Left lung (tissue), 14 donors: ENCODE results near the gene DCTN3. TPM values are rescaled to one million over a fixed set of nuclear protein-coding genes. Genes with fewer than 3 reads are reported as not detected.

Source experiments
- ATAC-seq: fragments of 200-7000 bp; cut with Tn5 transposase; one replicate; pipeline ENCODE4 v1.9.1; 2020; ENCODE audit warnings: moderate library complexity
- DNase-seq, 4 donors: peaks; one replicate each; pipeline ENCODE4 v3.0.0-alpha.2; 2013 to 2020
- H3K27ac ChIP-seq, 2 donors: fragments of 200-600 bp; sonication (generic) in 1 of 2; one replicate each; pipeline versions ENCODE4 v1.5.0 to v1.8.0; 2020 to 2021
- H3K27me3 ChIP-seq, 2 donors: fragments of 200-600 bp; sonication (generic) in 1 of 2; one replicate each; pipeline versions ENCODE4 v1.5.0 to v1.8.0; 2020 to 2021
- H3K36me3 ChIP-seq, 2 donors: fragments of 200-600 bp; sonication (generic) in 1 of 2; one replicate each; pipeline versions ENCODE4 v1.5.0 to v1.8.0; 2020 to 2021
- H3K4me1 ChIP-seq, 2 donors: fragments of 200-600 bp; one replicate each; pipeline ENCODE4 v1.8.0; 2021
- H3K4me3 ChIP-seq, 2 donors: fragments of 200-600 bp; sonication (generic) in 1 of 2; one replicate each; pipeline versions ENCODE4 v1.5.0 to v1.8.0; 2020 to 2021; ENCODE audit warnings: mild to moderate bottlenecking in 1 of 2
- H3K9me3 ChIP-seq, 2 donors: fragments of 200-600 bp; sonication (generic) in 1 of 2; one replicate each; pipeline versions ENCODE4 v1.5.0 to v1.8.0; 2020 to 2021
- CTCF ChIP-seq, 2 donors: fragments of 200-600 bp; sonication (generic) in 1 of 2; IDR thresholded peaks; one replicate each; pipeline versions ENCODE4 v1.5.0 to v1.8.0; 2021; ENCODE audit warnings: antibody characterized with exemption in 2 of 2
- intact Hi-C, 2 donors: fragments of 100-400 bp; cut with DNase I; formaldehyde crosslinking; loops; one replicate each; pipeline versions ENCODE4 v1.11.2 to v1.14.2; 2022
- long read RNA-seq, 12 donors: library from polyadenylated mRNA in 2 of 12; unstranded in 2 of 12; transcript quantifications; one replicate each; pipeline ENCODE4 v2.0.0 and lab custom pipeline, GENCODE V29; 2019 to 2026
- polyA plus RNA-seq, 6 donors: library from polyadenylated mRNA; unstranded; fragments of 120-200 nt; gene quantifications; one replicate each; pipeline ENCODE4 v1.2.1, GENCODE V29; 2013; ENCODE audit not compliant: insufficient read length in 6 of 6
- total RNA-seq, 2 donors: library from RNA; stranded (reverse); fragmentation: NEBNext Ultra II Directional; extraction: Animal tissue kit (Norgen Biotek cat#: 25700); gene quantifications; one replicate each; pipeline ENCODE4 v1.2.1, GENCODE V29; 2021
- donor health status: DM: no; HTN: yes; CAD: no.
- donor health status: DM: no; HTN: no; CAD: no.

DCTN3 gene
- total RNA-seq (10 to 100 TPM; 69.8 to 70.4 TPM), polyA plus RNA-seq (100 to 1,000 TPM in 1 of 6 donors, 10 to 100 TPM in 5; 88.6 to 111 (median 93.9) TPM)
- long read RNA-seq, donor 1, transcript DCTN3-201 (7 exons, 808 nt) = major isoform, 90 of 133 reads
- long read RNA-seq, donor 1, transcript DCTN3-208 (3 exons, 688 nt) = minor isoform, 6 of 133 reads
- long read RNA-seq, donor 1, partial matches to known transcripts = 23 of 133 reads
- long read RNA-seq, donor 1, other reads (novel, unspliced or antisense) = 5 of 133 reads
- long read RNA-seq, donor 2, transcript DCTN3-208 (3 exons, 688 nt) = minor isoform, 6 of 81 reads
- long read RNA-seq, donor 2, transcript DCTN3-210 (2 exons, 3,023 nt) = minor isoform, 6 of 81 reads
- long read RNA-seq, donor 2, transcript DCTN3-201 (7 exons, 808 nt) = major isoform, 56 of 81 reads
- long read RNA-seq, donor 2, partial matches to known transcripts = 8 of 81 reads
- long read RNA-seq, donor 2, other reads (novel, unspliced or antisense) = 0 of 81 reads
- long read RNA-seq, donor 3, transcript DCTN3-201 (7 exons, 808 nt) = major isoform, 61 of 73 reads
- long read RNA-seq, donor 3, partial matches to known transcripts = 7 of 73 reads
- long read RNA-seq, donor 3, other reads (novel, unspliced or antisense) = 0 of 73 reads
- long read RNA-seq, donor 4, transcript DCTN3-201 (7 exons, 808 nt) = major isoform, 80 of 83 reads
- long read RNA-seq, donor 4, partial matches to known transcripts = 0 of 83 reads
- long read RNA-seq, donor 4, other reads (novel, unspliced or antisense) = 2 of 83 reads
- long read RNA-seq, donor 5, transcript DCTN3-208 (3 exons, 688 nt) = minor isoform, 6 of 100 reads
- long read RNA-seq, donor 5, transcript DCTN3-201 (7 exons, 808 nt) = major isoform, 63 of 100 reads
- long read RNA-seq, donor 5, partial matches to known transcripts = 22 of 100 reads
- long read RNA-seq, donor 5, other reads (novel, unspliced or antisense) = 0 of 100 reads
- long read RNA-seq, donor 6, transcript DCTN3-201 (7 exons, 808 nt) = major isoform, 65 of 93 reads
- long read RNA-seq, donor 6, transcript DCTN3-204 (5 exons, 951 nt) = minor isoform, 7 of 93 reads
- long read RNA-seq, donor 6, partial matches to known transcripts = 12 of 93 reads
- long read RNA-seq, donor 6, other reads (novel, unspliced or antisense) = 0 of 93 reads
- long read RNA-seq, donor 7, transcript DCTN3-201 (7 exons, 808 nt) = major isoform, 33 of 38 reads
- long read RNA-seq, donor 7, partial matches to known transcripts = 0 of 38 reads
- long read RNA-seq, donor 7, other reads (novel, unspliced or antisense) = 0 of 38 reads
- long read RNA-seq, donor 8, transcript DCTN3-208 (3 exons, 688 nt) = minor isoform, 5 of 57 reads
- long read RNA-seq, donor 8, transcript DCTN3-201 (7 exons, 808 nt) = major isoform, 43 of 57 reads
- long read RNA-seq, donor 8, partial matches to known transcripts = 6 of 57 reads
- long read RNA-seq, donor 8, other reads (novel, unspliced or antisense) = 0 of 57 reads
- long read RNA-seq, donor 9, partial matches to known transcripts = 0 of 1 reads
- long read RNA-seq, donor 9, other reads (novel, unspliced or antisense) = 0 of 1 reads
- long read RNA-seq, donor 10, transcript DCTN3-201 (7 exons, 808 nt) = major isoform, 75 of 78 reads
- long read RNA-seq, donor 10, partial matches to known transcripts = 0 of 78 reads
- long read RNA-seq, donor 10, other reads (novel, unspliced or antisense) = 2 of 78 reads
- long read RNA-seq, donor 11, transcript DCTN3-201 (7 exons, 808 nt) = major isoform, 110 of 192 reads
- long read RNA-seq, donor 11, transcript DCTN3-205 (6 exons, 773 nt) = minor isoform, 12 of 192 reads
- long read RNA-seq, donor 11, transcript DCTN3-203 (3 exons, 482 nt) = minor isoform, 11 of 192 reads
- long read RNA-seq, donor 11, transcript DCTN3-208 (3 exons, 688 nt) = minor isoform, 12 of 192 reads
- long read RNA-seq, donor 11, partial matches to known transcripts = 32 of 192 reads
- long read RNA-seq, donor 11, other reads (novel, unspliced or antisense) = 0 of 192 reads
- long read RNA-seq, donor 12, transcript DCTN3-201 (7 exons, 808 nt) = major isoform, 47 of 61 reads
- long read RNA-seq, donor 12, partial matches to known transcripts = 7 of 61 reads
- long read RNA-seq, donor 12, other reads (novel, unspliced or antisense) = 0 of 61 reads

DNA sequence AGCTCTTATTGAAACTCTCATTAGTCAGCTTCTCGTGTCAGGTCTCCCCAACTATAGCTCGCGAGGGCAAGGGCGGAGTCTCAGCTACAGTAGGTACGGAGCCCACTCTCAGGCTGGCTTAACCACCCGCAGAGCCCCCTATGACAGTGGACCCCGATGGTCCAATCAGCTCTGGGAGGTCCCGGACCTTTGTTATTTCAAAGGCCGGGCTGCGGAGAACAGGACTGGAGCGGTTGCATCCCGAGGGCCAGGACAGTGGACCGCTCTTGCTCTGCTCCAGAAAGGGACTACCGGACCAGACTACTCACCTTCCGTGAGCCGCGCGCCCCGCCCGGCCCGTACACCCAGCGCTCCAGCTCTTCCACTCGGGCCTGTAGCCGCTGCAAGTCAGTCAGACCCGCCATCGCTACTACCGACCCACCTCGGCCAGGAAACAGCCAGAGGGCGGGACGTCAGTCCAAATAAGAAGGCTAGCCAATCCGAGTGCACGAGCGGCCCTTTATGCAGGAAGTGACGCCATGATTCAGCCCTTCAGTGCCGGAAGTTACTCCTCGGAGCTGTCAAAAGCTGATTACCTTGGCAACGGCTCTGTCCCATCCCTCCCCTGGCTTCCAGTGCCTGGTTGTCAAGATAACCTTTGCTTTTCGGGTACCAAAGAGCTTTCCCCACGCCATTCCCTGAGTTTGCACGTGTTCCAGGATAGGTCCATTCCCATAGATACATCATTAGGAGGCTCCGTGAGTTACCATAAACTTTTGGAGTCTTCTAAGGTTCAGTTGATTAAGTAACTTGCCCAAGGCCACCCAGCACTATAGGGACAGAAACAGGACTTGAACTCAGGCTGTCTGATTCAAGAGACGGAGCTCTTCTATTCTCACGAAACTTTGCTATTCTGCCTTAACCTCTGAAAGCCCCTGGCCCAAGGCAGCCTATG is at the start of gene DCTN3:
DCTN3 (minus strand) TSS at position 435 of the 934 bp plus-strand sequence; CDS start at position 404, 31 bp downstream.
- DNase-seq (peak; percentile 89 to 95 (median 93)), ATAC-seq (peak; percentile 99)
- TF ChIP-seq CTCF (IDR thresholded peaks at IDR 0.05) = no peak
- peaks cover 33 to 39% of the 10 kb centered on the region in 2 donors for H3K27me3 ChIP-seq
- H3K36me3 ChIP-seq = peaks cover 0 to 32% of the 10 kb centered on the region in 2 donors
- H3K4me3 ChIP-seq = peak within 1 kb of the TSS; percentile 91 to 93
- H3K4me1 ChIP-seq = peaks cover 5 to 27% of the 10 kb centered on the region in 2 donors
- H3K9me3 ChIP-seq = no peaks in the 10 kb centered on the region
- peak within 1 kb of the TSS in 1 of 2 donors; percentile 43 for H3K27ac ChIP-seq
- intact Hi-C loops = no loop called here

- DNase-seq = peak; percentile 92 to 98 (median 96)
- TF ChIP-seq CTCF (IDR thresholded peaks at IDR 0.05) = no peak
- H3K27ac ChIP-seq = peak overlapping the region; percentile 94 to 98
- ATAC-seq = peak; percentile 92
- H3K9me3 ChIP-seq = peaks cover 0 to 3% of the 10 kb centered on the region in 2 donors
- H3K36me3 ChIP-seq = peaks cover 0 to 6% of the 10 kb centered on the region in 2 donors
- H3K27me3 ChIP-seq = no peaks in the 10 kb centered on the region
- H3K4me1 ChIP-seq = peaks cover 0 to 25% of the 10 kb centered on the region in 2 donors
- intact Hi-C loops = no loop called here
- H3K4me3 ChIP-seq = peak overlapping the region; percentile 62 to 68
Measured at GRCh38 chr9:34665381-34666250, 45.3 kb upstream of the DCTN3 start.

DNA sequence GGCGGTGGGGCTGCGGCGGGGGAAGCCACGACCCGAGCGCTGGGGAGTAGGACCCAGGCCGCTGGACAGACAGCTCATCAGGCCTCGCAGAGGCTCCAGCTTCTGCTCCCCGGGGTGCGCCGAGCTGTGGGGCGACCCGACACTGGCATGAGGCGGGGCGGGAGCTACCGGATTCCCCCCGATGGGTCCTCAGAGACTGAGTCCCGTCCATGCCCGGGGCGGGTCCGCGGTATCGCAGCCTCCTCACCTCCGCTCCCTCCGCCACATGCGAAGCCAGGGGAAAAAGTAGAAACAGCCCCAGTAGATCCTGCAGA is 44.7 kb upstream of the DCTN3 start:
- H3K27me3 ChIP-seq = no peaks in the 10 kb centered on the region
- TF ChIP-seq CTCF (IDR thresholded peaks at IDR 0.05) = no peak
- peaks cover 0 to 3% of the 10 kb centered on the region in 2 donors for H3K9me3 ChIP-seq
- peaks cover 0 to 25% of the 10 kb centered on the region in 2 donors for H3K4me1 ChIP-seq
- peaks cover 0 to 6% of the 10 kb centered on the region in 2 donors for H3K36me3 ChIP-seq
- peak overlapping the region; percentile 62 to 68 for H3K4me3 ChIP-seq
- H3K27ac ChIP-seq = peak overlapping the region; percentile 76 to 98
- peak; percentile 10 for ATAC-seq
- intact Hi-C loops = no loop called here
- DNase-seq = no peak
